SIG-M5 treated with dmso at 0.1 percent for 504 hours (cell line): ENCODE measurements around the gene ZNF180.
"Not testable (repeated sequence)": the region's sequence is repeated elsewhere in the genome, so short reads cannot be mapped to it uniquely, and the experiment has no call there.

Experiments used
- DNase-seq: peaks from one replicate; lab custom pipeline; 2025; ENCODE audit not compliant: unreplicated experiment; lab: John Stamatoyannopoulos, UW

The ZNF180 gene

GRCh38 chr19:44499559-44499958 is 763 bp downstream of the ZNF180 start:
- no peak for DNase-seq

GRCh38 chr19:44498988-44499387 is 1.3 kb downstream of the ZNF180 start:
- DNase-seq: no peak

DNA sequence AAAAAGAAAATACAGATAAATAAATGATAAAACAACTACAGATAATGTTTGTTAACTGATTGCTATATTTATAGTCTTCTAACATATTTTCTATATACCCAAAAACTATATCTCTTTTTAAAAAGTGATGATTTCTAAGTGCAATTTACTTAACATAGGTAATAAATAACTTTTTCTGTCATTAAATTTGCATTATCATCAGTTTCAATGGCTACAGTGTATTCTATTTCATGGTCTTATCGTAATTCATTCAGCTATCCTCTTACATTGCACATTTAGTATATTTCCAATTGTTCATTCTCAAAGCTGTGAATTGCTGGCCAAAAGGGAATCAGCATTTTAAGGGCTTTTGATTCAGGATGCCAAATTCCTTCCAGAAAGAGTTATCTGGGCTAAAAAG is 3.6 kb downstream of the ZNF180 start:
- no peak for DNase-seq

- peak; percentile 6 for DNase-seq
Measured at GRCh38 chr19:44476559-44477408, 23.5 kb downstream of the ZNF180 start.

- not testable (repeated sequence) for DNase-seq
Measured at GRCh38 chr19:44468730-44469129, 31.6 kb downstream of the ZNF180 start.

DNA sequence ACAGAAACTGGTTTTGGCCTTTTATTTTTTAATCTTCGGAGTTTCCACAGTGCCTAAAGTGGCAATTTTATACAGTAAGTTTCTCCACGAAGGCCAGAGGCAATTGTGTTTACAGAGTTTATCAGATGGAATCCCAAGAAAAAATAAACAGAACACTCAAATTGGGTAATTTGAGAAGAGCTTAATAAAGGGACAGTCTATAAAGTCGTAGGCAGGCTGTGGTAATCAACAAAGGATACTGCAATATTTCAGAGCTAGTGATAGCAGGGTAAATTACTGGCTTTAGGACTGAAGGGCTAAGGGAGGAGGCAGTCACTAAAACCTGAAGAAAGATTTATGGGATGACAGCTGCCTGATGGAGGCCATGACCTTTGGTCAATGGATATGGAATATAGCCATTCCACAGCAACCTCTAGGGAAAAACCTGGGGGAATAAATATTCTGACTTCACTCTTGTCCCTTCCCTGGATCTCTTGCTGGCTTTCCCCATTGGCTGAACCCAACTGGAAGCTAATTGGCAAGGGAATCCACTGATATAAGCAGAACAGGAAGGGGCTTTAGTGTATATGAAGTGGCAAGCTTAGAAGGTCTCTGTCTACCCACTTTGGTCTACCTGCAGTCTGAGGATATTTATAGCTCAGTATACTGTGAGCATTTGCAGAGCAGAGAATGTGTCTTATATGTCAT is 37.6 kb downstream of the ZNF180 start:
- not testable (repeated sequence) for DNase-seq

DNA sequence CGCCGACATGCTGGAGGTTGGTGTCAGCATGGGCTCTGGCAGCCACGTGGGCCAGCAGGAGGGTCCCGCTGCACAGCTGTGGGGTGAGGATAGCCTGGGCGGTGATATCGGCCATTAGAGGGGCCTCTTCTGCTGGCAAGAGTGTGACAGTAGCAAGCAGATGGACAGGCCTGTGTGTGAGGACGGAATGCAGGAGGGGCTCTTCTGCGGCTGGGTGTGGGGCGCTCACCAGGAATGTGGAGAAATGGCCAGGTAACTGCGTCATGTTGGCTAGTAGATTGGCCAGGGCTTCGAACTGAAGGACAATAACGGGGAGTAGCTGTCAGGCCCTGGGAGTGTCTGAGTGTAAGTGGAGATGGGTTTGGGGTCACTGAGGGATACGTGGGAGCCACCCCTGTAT is 44.3 kb downstream of the ZNF180 start:
- DNase-seq: not testable (repeated sequence)

DNA sequence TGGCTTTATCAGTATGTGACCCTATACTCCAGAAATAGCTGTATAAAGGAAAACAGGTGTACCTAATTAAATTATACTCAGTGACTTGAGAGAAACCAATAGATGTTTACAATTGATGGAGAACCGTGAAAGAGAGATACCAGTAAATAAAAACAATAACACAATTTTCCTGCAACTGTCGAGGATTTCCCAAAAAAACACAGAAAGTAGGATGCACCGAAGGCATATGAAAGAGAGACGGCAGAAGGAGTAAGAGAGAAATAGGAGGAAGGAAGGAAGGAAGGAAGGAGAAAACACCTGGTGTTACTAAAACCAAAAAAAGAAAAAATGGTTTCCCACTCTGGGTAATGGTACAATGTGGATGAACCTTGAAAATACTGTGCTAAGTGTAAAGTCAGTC is 45.2 kb downstream of the ZNF180 start:
- no peak for DNase-seq

DNA sequence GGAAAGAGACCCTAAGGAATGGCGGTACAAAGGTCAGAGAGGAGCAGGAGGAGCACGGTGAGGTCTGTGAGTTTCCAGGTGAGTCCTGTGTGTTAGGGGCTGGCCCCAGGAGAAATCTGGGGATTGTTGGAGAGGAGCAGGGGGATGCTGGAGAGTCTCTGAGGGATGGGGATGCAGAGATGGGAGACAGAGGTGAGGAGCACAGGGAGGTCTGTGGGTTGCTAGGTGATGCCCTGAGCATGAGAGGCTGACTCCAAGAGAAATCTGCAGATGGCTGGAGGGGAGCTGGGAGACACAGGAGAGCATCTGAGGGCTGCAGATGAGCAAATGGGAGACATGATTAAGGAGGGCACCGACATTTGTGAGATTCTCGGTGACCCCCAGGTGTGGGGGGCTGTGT is 48.0 kb downstream of the ZNF180 start:
- DNase-seq: no peak

DNA sequence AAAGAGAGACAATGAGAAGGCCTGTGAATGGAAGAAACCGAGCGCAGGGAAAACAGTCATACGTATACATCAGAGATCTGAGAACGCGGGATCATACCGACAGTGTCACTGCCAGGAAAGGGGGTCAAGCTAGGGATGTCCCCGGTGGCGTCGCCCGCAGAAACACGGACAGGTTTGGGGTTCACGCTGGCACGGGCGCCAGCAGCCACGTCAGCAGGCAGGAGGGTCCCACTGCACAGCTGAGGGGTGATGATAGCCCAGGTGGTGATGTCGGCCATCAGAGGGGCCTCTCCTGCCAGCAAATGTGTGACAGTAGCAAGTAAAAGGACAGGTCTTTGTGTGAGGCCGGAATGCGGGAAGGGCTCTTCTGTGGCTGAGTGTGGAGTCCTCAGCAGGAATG is 48.6 kb downstream of the ZNF180 start:
- DNase-seq: no peak

GRCh38 chr19:44447916-44448674 is 52.2 kb downstream of the ZNF180 start, which contains the start of gene ZNF229:
TSS of gene ZNF229 (minus strand) at chr19:44448472. CDS start at chr19:44442847, 5,625 bp downstream.
- peak; percentile 23 for DNase-seq

- DNase-seq: no peak
Measured at GRCh38 chr19:44438441-44438840, 61.9 kb downstream of the ZNF180 start.

DNA sequence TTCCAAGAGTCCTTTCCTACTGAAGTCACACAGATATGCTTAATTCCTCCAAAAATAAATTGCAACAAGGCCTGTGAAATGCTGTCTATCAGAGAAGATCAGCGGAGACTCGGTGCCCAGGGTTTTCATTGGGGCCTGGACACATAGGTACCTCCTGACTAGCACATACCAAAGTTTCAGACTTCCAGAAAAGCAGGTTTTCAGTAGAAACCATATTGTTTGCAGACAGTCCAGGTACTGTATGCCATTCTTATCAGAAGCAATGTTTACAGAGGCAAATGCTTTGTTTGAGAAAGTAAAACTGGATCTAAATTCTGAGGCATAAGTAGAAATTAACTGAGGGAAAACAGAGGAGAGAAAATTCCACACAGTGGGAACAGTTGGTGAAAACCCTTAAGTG is 64.9 kb downstream of the ZNF180 start:
- peak; percentile 12 for DNase-seq

- DNase-seq: no peak
Measured at GRCh38 chr19:44430956-44431355, 69.4 kb downstream of the ZNF180 start.
